K562 (cell line): ENCODE data around the gene HELZ. TPM values are rescaled to one million over a fixed set of nuclear protein-coding genes. Genes with fewer than 3 reads are reported as not detected.

Experiments
- ATAC-seq: fragments of 200-7000 bp; cut with Tn5 transposase; 3 replicates; pipeline ENCODE4 v1.9.1; 2020; ENCODE audit warnings: moderate library complexity
- BruUV-seq: library from RNA; stranded (reverse); fragments of 400-500 nt; replicated peaks from 2 replicates; lab custom pipeline; 2021; lab: Mats Ljungman, UMichigan
- CTCF ChIA-PET: fragments of 300-600 bp; formaldehyde crosslinking; extraction: SDS; loops from one replicate; lab custom pipeline; 2021; ENCODE audit warnings: low intra/inter-chr PET ratio; lab: Yijun Ruan, JAX
- POLR2A ChIA-PET: fragments of 300-600, 350-650 bp; sonication (Branson Sonifier 250); formaldehyde crosslinking; extraction: SDS; loops from one replicate; lab custom pipeline; 2021; ENCODE audit warnings: antibody characterized with exemption, inconsistent platforms; lab: Yijun Ruan, JAX
- DNase-seq, 4 experiments: peaks; one replicate each; pipeline versions ENCODE4 v3.0.0 to v3.0.0-alpha.2; 2011 to 2018; ENCODE audit warnings: low spot score in 3 of 4, mixed read lengths in 3 of 4; ENCODE audit errors: extremely low read depth in 1 of 4
- FAIRE-seq: peaks from 2 replicates; lab custom pipeline; 2011; peaks lifted over from hg19 to GRCh38; lab: Jason Lieb, UNC
- H2AFZ ChIP-seq: 2 replicates; pipeline ENCODE4 v1.6.0; 2011; ENCODE audit warnings: low read depth, low read length, control low read depth, inconsistent platforms
- H3K27ac ChIP-seq: fragments of 200-600 bp; 3 replicates; pipeline ENCODE4 v1.8.0; 2011; ENCODE audit warnings: low read depth, mild to moderate bottlenecking, control low read depth, inconsistent platforms, low read length, moderate library complexity, mixed read lengths; ENCODE audit errors: extremely low read depth
- H3K27me3 ChIP-seq, 2 experiments: fragments of 300-600 bp in 1 of 2; 2 replicates in 1 of 2; 3 replicates in 1 of 2; pipeline versions ENCODE4 v1.6.0 to v1.8.0; 2011; ENCODE audit warnings: inconsistent platforms in 2 of 2, low read length in 2 of 2, mild to moderate bottlenecking in 1 of 2, mixed read lengths in 1 of 2, moderate library complexity in 1 of 2; ENCODE audit not compliant: control insufficient read depth in 2 of 2, insufficient read depth in 2 of 2
- H3K36me3 ChIP-seq: fragments of 300-600 bp; 3 replicates; pipeline ENCODE4 v1.8.0; 2011; ENCODE audit warnings: mild to moderate bottlenecking, low read length, inconsistent platforms; ENCODE audit not compliant: control insufficient read depth, insufficient read depth
- H3K4me1 ChIP-seq, 2 experiments: fragments of 200-600 bp in 1 of 2; replicated peaks in 1 of 2; 2 replicates in 1 of 2; 3 replicates in 1 of 2; pipeline versions ENCODE4 v1.5.1 to v1.8.0; 2011; ENCODE audit warnings: inconsistent platforms in 2 of 2, low read length in 2 of 2, mild to moderate bottlenecking in 1 of 2, mixed read lengths in 1 of 2, moderate library complexity in 1 of 2; ENCODE audit not compliant: control insufficient read depth in 2 of 2, insufficient read depth in 2 of 2
- H3K4me2 ChIP-seq: 2 replicates; pipeline ENCODE4 v1.6.1; 2011; ENCODE audit warnings: low read length, control low read depth, inconsistent platforms, mixed read lengths; ENCODE audit not compliant: insufficient read depth
- H3K4me3 ChIP-seq: fragments of 200-600 bp; sonication (generic), shearing (Covaris generic); 2 replicates; pipeline ENCODE4 v1.5.1; 2016; ENCODE audit warnings: control low read depth, inconsistent platforms
- H3K79me2 ChIP-seq: fragments of 200-600 bp; 3 replicates; pipeline ENCODE4 v1.8.0; 2011; ENCODE audit warnings: low read length, inconsistent platforms; ENCODE audit not compliant: control insufficient read depth, insufficient read depth
- H3K9ac ChIP-seq, 2 experiments: 2 replicates each; pipeline versions ENCODE4 v1.6.0 to v1.6.1; 2011; ENCODE audit warnings: low read depth in 2 of 2, low read length in 2 of 2, control low read depth in 1 of 2, inconsistent platforms in 1 of 2, mild to moderate bottlenecking in 1 of 2, mixed read lengths in 1 of 2; ENCODE audit not compliant: insufficient read depth in 1 of 2
- H3K9me1 ChIP-seq: one replicate; pipeline ENCODE4 v1.6.0; 2011; ENCODE audit warnings: inconsistent platforms, mild to moderate bottlenecking, low read length, moderate library complexity; ENCODE audit not compliant: control insufficient read depth, insufficient read depth
- H3K9me3 ChIP-seq: replicated peaks from 2 replicates; pipeline ENCODE4 v1.5.1; 2011; ENCODE audit warnings: low read depth, low read length, inconsistent platforms; ENCODE audit not compliant: control insufficient read depth, insufficient read depth
- H4K20me1 ChIP-seq: replicated peaks from 2 replicates; pipeline ENCODE4 v1.6.1; 2011; ENCODE audit warnings: low read length, inconsistent platforms, mixed read lengths; ENCODE audit not compliant: control insufficient read depth, insufficient read depth
- CBX3 ChIP-seq, 2 experiments: IDR thresholded peaks; 1 replicate in 1 of 2; 2 replicates in 1 of 2; pipeline ENCODE4 v1.6.1; 2012; ENCODE audit warnings: inconsistent platforms in 2 of 2, low read length in 2 of 2, borderline replicate concordance in 1 of 2, control low read depth in 1 of 2
- CCAR2 ChIP-seq: fragments of 200-400 bp; formaldehyde crosslinking; IDR thresholded peaks from 2 replicates; pipeline ENCODE4 v1.6.1; 2017; ENCODE audit warnings: mild to moderate bottlenecking, low read depth, low read length
- FIP1L1 ChIP-seq: fragments of 200-400 bp; formaldehyde crosslinking; IDR thresholded peaks from 2 replicates; pipeline ENCODE4 v1.6.1; 2018; ENCODE audit warnings: mild to moderate bottlenecking, low read depth, low read length; ENCODE audit not compliant: poor library complexity, severe bottlenecking
- HEY1 ChIP-seq: fragments of 250-450 bp; sonication (Bioruptor Pico); IDR thresholded peaks from 2 replicates; pipeline ENCODE4 v1.5.0; 2020; ENCODE audit warnings: mild to moderate bottlenecking, moderate library complexity, borderline replicate concordance
- KAT7 ChIP-seq: sonication (generic); formaldehyde crosslinking; IDR thresholded peaks from 2 replicates; pipeline ENCODE4 v1.8.0; 2022; ENCODE audit warnings: missing genetic modification reagents, mild to moderate bottlenecking, borderline replicate concordance
- YBX1 ChIP-seq: fragments of 450-650 bp; IDR thresholded peaks from 2 replicates; pipeline ENCODE4 v1.7.1; 2016; ENCODE audit warnings: mild to moderate bottlenecking
- ZNF23 ChIP-seq: fragments of 250-450 bp; sonication (Bioruptor Pico); IDR thresholded peaks from 2 replicates; pipeline ENCODE4 v1.4.0; 2020; ENCODE audit warnings: mild to moderate bottlenecking
- ZNF511 ChIP-seq: sonication (generic); formaldehyde crosslinking; IDR thresholded peaks from 2 replicates; pipeline ENCODE4 v1.8.0; 2022; ENCODE audit warnings: mild to moderate bottlenecking, missing genetic modification reagents
- WGBS: fragments of 100-300 bp; shearing (Covaris generic); methylation state at CpG from one replicate; pipeline ENCODE4 v1.1.6; 2016; ENCODE audit warnings: low coverage, mixed read lengths; ENCODE audit not compliant: insufficient coverage; ENCODE audit errors: missing lambda C conversion rate; 5-methylcytosine and 5-hydroxymethylcytosine counted together
- in situ Hi-C: fragments of 300-500 bp; cut with MboI; formaldehyde crosslinking; loops from 4 replicates; pipeline ENCODE4 v1.15.0; 2018; ENCODE audit warnings: inconsistent platforms, mixed read lengths
- intact Hi-C: fragments of 100-400 bp; cut with micrococcal nuclease; formaldehyde crosslinking; loops from 2 replicates; pipeline ENCODE4 v1.14.2; 2022
- polyA plus RNA-seq, 8 experiments: library from polyadenylated mRNA; depleted of rRNA in 4 of 8; stranded (reverse) in 5 of 8; unstranded in 3 of 8; fragments of >200 nt; fragmentation: Nextera tagmentation in 2 of 8; fragmentation: Illumina TruSeq in 1 of 8; extraction: Ambion mirVana in 2 of 8; extraction: Trizol in 1 of 8; gene quantifications; 2 replicates each; pipeline versions ENCODE4 v1.2.1 to v1.2.3, GENCODE V29; 2011 to 2014; ENCODE audit warnings: inconsistent platforms in 1 of 8, missing spikeins in 1 of 8
- total RNA-seq, 7 experiments: library from RNA; depleted of rRNA in 6 of 7; stranded (reverse); fragments of >200 nt in 6 of 7; fragmentation: Illumina TruSeq in 2 of 7; extraction: Trizol in 2 of 7; gene quantifications; 2 replicates each; pipeline versions ENCODE4 v1.2.1 to v1.2.3, GENCODE V29; 2011 to 2021; ENCODE audit warnings: low replicate concordance in 1 of 7
- TF ChIP-seq, protein P1 (sequence below): sonication (generic); formaldehyde crosslinking; IDR thresholded peaks from 2 replicates; pipeline ENCODE4 v1.8.1; 2023; ENCODE audit warnings: mild to moderate bottlenecking, missing genetic modification reagents
- TF ChIP-seq, protein P2 (sequence below), 2 experiments: fragments of 450-650 bp in 1 of 2; sonication (generic) in 1 of 2; formaldehyde crosslinking in 1 of 2; IDR thresholded peaks; 2 replicates each; pipeline versions ENCODE4 v1.7.1 to v1.9.0; 2016 to 2022; ENCODE audit warnings: inconsistent platforms in 1 of 2, mild to moderate bottlenecking in 1 of 2, missing genetic modification reagents in 1 of 2

The HELZ gene
- total and polyA plus RNA-seq, 9 of the 15 experiments (the other 6 are each of a cell fraction or from before 2014, with no cell fraction given), result 5.2 to 39.8 (median 17.3) TPM

GRCh38 chr17:67063141-67063540, 181.9 kb downstream of the HELZ start:
- Histone ChIP-seq H3K9me3 (no peaks in the 10 kb centered on the region), H4K20me1 (peaks cover 4% of the 10 kb centered on the region; the same call in 1 of the 2 replicates), H3K9me1 (no peaks in the 10 kb centered on the region), H3K9ac (no peak overlapping the region), H3K27me3 (peaks cover 4% of the 10 kb centered on the region in 2 experiments; a peak in 2 of 5 replicates), H3K79me2 (no peaks in the 10 kb centered on the region), H3K4me2 (no peak overlapping the region), H2AFZ (no peak overlapping the region), H3K4me1 (no peaks in the 10 kb centered on the region; a peak in 1 of 5 replicates), H3K4me3 (no peak overlapping the region), H3K36me3 (no peaks in the 10 kb centered on the region), H3K27ac (no peak overlapping the region)
- ChIA-PET POLR2A (no interaction called here), CTCF (no interaction called here)
- 33% methylated on average over 6 of the region's 6 CpGs for WGBS
- ATAC-seq (no peak), FAIRE-seq (no peak), DNase-seq (no peak)
- in situ Hi-C loops, result no loop called here
- BruUV-seq, result no TSS peak
- intact Hi-C loops, result no loop called here
- no peak for TF ChIP-seq CBX3 (IDR thresholded peaks at IDR 0.05; ENCODE audit: borderline replicate concordance in 1 of 2, low read length in 2 of 2)
- TF ChIP-seq HEY1, result no peak
- TF ChIP-seq, protein P1, sequence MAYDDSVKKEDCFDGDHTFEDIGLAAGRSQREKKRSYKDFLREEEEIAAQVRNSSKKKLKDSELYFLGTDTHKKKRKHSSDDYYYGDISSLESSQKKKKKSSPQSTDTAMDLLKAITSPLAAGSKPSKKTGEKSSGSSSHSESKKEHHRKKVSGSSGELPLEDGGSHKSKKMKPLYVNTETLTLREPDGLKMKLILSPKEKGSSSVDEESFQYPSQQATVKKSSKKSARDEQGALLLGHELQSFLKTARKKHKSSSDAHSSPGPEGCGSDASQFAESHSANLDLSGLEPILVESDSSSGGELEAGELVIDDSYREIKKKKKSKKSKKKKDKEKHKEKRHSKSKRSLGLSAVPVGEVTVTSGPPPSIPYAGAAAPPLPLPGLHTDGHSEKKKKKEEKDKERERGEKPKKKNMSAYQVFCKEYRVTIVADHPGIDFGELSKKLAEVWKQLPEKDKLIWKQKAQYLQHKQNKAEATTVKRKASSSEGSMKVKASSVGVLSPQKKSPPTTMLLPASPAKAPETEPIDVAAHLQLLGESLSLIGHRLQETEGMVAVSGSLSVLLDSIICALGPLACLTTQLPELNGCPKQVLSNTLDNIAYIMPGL (CRISPR knock-in tag), result no peak
- no peak for TF ChIP-seq ZNF511 (CRISPR knock-in tag)
- TF ChIP-seq YBX1, result no peak
- TF ChIP-seq, protein P2, sequence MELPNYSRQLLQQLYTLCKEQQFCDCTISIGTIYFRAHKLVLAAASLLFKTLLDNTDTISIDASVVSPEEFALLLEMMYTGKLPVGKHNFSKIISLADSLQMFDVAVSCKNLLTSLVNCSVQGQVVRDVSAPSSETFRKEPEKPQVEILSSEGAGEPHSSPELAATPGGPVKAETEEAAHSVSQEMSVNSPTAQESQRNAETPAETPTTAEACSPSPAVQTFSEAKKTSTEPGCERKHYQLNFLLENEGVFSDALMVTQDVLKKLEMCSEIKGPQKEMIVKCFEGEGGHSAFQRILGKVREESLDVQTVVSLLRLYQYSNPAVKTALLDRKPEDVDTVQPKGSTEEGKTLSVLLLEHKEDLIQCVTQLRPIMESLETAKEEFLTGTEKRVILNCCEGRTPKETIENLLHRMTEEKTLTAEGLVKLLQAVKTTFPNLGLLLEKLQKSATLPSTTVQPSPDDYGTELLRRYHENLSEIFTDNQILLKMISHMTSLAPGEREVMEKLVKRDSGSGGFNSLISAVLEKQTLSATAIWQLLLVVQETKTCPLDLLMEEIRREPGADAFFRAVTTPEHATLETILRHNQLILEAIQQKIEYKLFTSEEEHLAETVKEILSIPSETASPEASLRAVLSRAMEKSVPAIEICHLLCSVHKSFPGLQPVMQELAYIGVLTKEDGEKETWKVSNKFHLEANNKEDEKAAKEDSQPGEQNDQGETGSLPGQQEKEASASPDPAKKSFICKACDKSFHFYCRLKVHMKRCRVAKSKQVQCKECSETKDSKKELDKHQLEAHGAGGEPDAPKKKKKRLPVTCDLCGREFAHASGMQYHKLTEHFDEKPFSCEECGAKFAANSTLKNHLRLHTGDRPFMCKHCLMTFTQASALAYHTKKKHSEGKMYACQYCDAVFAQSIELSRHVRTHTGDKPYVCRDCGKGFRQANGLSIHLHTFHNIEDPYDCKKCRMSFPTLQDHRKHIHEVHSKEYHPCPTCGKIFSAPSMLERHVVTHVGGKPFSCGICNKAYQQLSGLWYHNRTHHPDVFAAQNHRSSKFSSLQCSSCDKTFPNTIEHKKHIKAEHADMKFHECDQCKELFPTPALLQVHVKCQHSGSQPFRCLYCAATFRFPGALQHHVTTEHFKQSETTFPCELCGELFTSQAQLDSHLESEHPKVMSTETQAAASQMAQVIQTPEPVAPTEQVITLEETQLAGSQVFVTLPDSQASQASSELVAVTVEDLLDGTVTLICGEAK (IDR thresholded peaks at IDR 0.05), result no peak
- TF ChIP-seq, protein P2 (CRISPR knock-in tag; IDR thresholded peaks at IDR 0.05), result no peak
- TF ChIP-seq KAT7 (CRISPR knock-in tag), result no peak
- TF ChIP-seq CCAR2, result no peak
- no peak for TF ChIP-seq ZNF23 (CRISPR knock-in tag)
- TF ChIP-seq FIP1L1, result no peak
